DMS114 treated with DMSO at 0.1 percent for 48 hours (cell line): ENCODE data around the gene OR2AG2.

Experiments used
- DNase-seq: peaks from one replicate; lab custom pipeline; 2025; ENCODE audit not compliant: unreplicated experiment; lab: John Stamatoyannopoulos, UW

OR2AG2 gene

DNA sequence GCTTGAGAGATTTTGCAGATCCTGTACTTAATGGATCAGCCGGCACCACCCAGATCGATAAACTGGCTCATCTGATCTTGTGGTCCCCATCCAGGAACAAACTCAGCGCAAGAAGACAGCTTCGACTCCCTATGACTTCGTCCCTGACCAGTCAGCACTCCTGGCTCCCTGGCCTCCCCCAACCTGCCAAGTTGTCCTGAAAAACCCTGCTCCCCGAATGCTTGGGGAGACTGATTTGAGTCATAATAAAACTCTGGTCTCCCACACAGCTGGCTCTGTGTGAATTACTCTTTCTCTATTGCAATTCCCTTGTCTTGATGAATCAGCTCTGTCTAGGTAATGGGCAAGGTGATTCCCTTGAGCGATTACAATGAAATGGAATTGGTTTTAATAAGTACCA, 29.5 kb downstream of the OR2AG2 start:
- no peak for DNase-seq

- DNase-seq = no peak
These were observed 33.2 kb downstream of the OR2AG2 start for GRCh38 chr11:6738590-6738989.

- DNase-seq = peak; percentile 25
These were observed 33.8 kb downstream of the OR2AG2 start for GRCh38 chr11:6737872-6738466.

DNA sequence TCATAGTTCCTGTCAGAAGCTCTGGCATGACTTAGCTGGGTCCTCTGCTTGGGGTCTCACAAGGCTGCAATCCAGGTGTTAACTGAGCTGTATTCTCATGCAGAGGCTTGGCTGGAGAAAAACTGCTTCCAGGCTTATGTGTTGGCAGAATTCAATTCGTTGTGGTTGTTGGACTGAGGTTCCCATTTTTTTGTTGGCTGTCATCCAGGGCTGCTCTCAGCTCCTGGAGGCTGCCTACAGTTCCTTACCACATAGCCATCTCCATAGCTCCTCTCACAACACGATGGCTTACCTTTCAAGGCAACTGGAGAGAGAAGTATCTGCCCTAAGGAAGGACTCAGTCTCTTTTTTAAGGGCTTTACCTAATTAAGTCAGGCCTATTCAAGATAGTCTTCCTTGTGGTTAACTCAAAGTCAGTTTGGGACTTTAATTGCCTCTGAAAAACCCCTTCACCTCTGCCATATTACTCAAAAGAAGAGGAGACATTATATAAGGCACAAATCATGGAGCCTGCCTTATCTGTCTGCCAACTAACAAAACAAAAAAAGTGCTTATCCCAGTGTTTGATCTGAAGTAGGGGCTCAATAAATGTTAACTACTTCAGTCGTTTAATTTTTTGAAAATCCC, 35.2 kb downstream of the OR2AG2 start:
- no peak for DNase-seq

DNA sequence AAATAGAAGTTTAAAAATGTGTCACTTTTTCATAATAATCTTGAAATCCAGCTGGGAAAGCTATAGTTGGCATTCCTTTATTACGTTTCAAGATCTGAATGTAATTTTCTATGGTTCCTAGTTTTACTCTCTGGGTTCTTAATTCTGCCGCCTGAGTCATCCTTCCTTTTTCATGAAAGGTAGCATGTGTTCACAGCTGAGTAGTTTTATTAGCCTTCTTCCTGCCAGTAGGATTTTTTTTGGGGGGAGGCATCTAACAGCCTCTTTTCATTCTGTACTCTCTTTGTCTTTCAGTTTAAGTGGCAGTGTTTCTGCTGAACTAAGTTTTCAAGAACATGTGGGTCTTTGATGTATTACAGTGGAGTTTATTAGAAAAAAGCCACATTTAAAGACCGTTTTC, 36.5 kb downstream of the OR2AG2 start:
- DNase-seq = no peak

GRCh38 chr11:6734616-6735015, 37.2 kb downstream of the OR2AG2 start:
- DNase-seq = no peak

GRCh38 chr11:6733326-6734275, 38.2 kb downstream of the OR2AG2 start:
- DNase-seq = no peak

DNA sequence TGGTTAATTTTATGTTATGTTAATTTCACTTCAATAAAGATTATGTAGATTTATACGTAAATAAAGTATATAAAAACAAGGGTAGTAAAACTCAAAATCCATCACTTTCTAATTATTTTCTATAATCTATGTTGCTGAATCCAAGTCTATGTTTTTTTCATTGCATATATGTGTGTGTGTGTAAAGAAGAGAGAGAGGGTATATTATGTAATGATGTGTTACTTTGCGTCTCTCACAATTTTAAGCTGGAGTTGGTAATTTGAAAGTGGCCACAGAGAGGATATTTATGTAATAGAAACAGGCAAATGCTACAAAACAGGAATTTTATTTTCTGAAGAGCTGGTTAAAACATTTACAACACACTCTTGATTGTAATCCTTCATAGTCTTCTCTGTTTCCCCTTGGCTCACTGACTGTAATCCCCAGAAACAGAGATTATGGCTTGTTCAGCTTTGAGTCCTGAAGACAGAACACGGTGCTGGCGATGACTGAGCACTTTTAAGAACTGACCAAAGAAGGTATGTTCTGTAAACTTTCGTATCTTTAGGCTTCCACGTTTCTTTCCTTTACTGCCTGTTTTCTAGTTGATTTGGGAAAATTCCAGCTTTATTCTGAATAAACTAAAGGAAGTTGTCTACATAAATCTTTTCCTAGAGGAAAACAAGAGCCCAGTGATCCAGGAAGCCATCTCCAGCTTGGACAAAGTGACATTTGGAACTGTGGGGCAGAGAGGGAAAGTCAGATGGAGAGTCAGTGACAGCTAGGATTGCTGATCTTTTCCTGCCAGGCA, 43.6 kb downstream of the OR2AG2 start:
- DNase-seq = no peak

- no peak for DNase-seq
These were observed 46.3 kb downstream of the OR2AG2 start for GRCh38 chr11:6725386-6725896.

DNA sequence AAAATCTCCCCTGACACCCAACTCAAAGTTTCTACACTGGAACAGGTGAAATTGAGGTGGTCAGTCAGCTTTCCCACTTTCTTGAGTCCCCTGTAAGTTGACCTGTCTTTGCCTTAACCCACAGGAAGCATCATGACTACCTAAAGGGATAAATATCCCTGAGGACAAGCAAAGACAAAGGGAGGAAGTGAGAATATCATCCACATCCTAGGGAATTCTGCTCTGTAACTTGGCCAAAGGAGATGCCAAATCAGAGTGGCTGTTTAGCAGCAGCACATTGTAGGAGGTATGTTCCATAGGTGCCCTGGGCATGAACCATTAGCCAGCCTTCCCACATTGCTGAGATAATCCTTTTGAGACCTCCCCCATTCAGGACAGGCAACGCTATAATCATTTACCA, 47.8 kb downstream of the OR2AG2 start:
- DNase-seq = no peak

- no peak for DNase-seq
These were observed 50.4 kb downstream of the OR2AG2 start for GRCh38 chr11:6721343-6721742.

- no peak for DNase-seq
These were observed 52.2 kb downstream of the OR2AG2 start for GRCh38 chr11:6719576-6719975.

DNA sequence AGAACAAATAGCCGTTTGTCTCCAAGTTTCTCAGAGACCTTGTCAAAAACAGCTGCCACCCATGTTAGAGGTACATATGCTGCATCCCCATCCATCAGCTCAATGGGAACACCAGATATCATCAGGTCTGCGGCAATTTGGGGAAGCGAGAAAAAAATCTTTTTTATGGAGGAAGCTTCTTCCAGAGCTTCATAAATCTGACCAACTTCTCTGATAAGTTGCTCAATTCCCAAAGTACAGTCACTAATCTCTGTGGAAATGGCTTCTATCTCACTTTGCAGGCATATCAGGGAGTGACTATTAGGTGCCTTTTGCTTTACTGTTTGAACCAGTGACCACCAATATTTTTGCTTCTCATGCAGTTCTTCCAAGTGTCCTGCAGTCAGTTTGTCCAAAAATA, 54.4 kb downstream of the OR2AG2 start:
- no peak for DNase-seq
